ENCODE results near the gene FAM20B. TPM values are rescaled to one million over a fixed set of nuclear protein-coding genes. Genes with fewer than 3 reads are reported as not detected.

Gene FAM20B
- total and polyA plus RNA-seq, 2 of the 8 experiments (the other 6 are each of a cell fraction or from before 2014, with no cell fraction given), result 8.3 to 36.6 TPM

DNA sequence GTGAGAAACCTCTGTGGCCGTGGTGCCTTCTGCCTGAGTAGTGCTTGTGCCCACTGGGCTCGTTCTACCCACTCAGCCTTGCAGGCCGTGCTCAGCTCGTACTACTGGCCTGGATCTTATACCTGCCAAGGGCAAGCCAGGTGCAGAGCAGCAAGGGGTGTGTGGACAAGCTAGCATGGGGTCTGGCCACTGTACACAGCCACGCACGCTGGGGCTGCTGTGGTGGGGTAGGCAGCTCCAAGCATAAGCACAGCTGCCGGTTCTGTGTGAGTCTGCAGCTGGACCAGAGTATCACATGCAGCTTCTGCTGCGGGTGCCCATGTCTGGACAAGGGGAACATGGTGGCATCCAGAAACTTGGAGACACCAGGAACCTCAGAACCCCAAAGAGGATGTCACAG is 16.4 kb downstream of the FAM20B start:
- ChIA-PET POLR2A (ENCODE audit: partially characterized antibody) (interaction anchor here (0.8 to 2.2 kb wide), 4 partner anchors 13 to 24 kb away, joined by 3 to 7 read pairs (median 4); no protein-coding TSS in a partner anchor), CTCF (ENCODE audit: partially characterized antibody) (interaction anchor here (0.6 to 1.4 kb wide), 4 partner anchors 28 to 510 kb away, joined by 3 to 8 read pairs (median 3); no protein-coding TSS in a partner anchor)
- Histone ChIP-seq H2BK120ac (replicated peaks; ENCODE audit: low read depth, low read length) (no peak overlapping the region), H4K91ac (replicated peaks; ENCODE audit: insufficient read length, low read length) (no peak overlapping the region), H4K20me1 (replicated peaks in 1 of 2; ENCODE audit: control insufficient read depth in 1 of 2, insufficient read depth in 2 of 2, low read length in 2 of 2) (peaks cover 0 to 2% of the 10 kb centered on the region in 2 experiments), H2BK15ac (ENCODE audit: low read length) (no peak overlapping the region), H3K79me2 (ENCODE audit: control insufficient read depth in 1 of 2, insufficient read depth in 2 of 2, low read length in 2 of 2) (peaks cover 0 to 32% of the 10 kb centered on the region in 2 experiments; a peak in 2 of 4 replicates), H3K18ac (ENCODE audit: extremely low read depth, low read length) (no peak overlapping the region), H3K27me3 (replicated peaks in 1 of 4; ENCODE audit: control insufficient read depth in 3 of 4, extremely low read depth in 1 of 4, insufficient read depth in 3 of 4, low read length in 3 of 4) (no peaks in the 10 kb centered on the region), H3K23ac (ENCODE audit: insufficient read length) (no peak overlapping the region), H2BK5ac (ENCODE audit: low read depth, low read length) (no peak overlapping the region), H3K4me1 (replicated peaks in 1 of 4; ENCODE audit: control insufficient read depth in 3 of 4, insufficient read depth in 4 of 4, low read length in 3 of 4) (peaks cover 0 to 2% (median under 1%) of the 10 kb centered on the region in 4 experiments; a peak in 2 of 7 replicates), H2BK12ac (ENCODE audit: low read depth, low read length) (peak overlapping the region; percentile 60; the same call in 1 of the 2 replicates), H3K79me1 (ENCODE audit: low read depth, low read length) (no peaks in the 10 kb centered on the region; the same call in 1 of the 2 replicates), H3K56ac (replicated peaks; ENCODE audit: insufficient read length, low read depth, low read length) (no peak overlapping the region), H4K8ac (ENCODE audit: extremely low read depth, insufficient read depth, low read length) (0 out of 2 replicates have a peak overlapping the region, but pooled peaks have one; percentile 5), H3K23me2 (ENCODE audit: low read depth, low read length) (no peaks in the 10 kb centered on the region), H3K27ac (ENCODE audit: low read depth, low read length) (no peak overlapping the region), H4K5ac (ENCODE audit: insufficient read length, low read depth, low read length) (no peak overlapping the region), H2BK20ac (ENCODE audit: low read length) (no peak overlapping the region), H3K14ac (ENCODE audit: insufficient read length) (no peak overlapping the region), H3K9me3 (ENCODE audit: insufficient read depth in 2 of 2, low read depth in 1 of 2, low read length in 1 of 2) (peaks cover 2 to 20% of the 10 kb centered on the region in 2 experiments; a peak in 1 of 4 replicates), H3K9ac (replicated peaks in 1 of 4; ENCODE audit: extremely low read depth in 1 of 4, low read depth in 3 of 4, low read length in 3 of 4) (no peak overlapping the region), H2AFZ (ENCODE audit: low read length) (no peak overlapping the region), H3K4me3 (ENCODE audit: extremely low read depth in 1 of 4, insufficient read depth in 2 of 4, low read depth in 3 of 4, low read length in 4 of 4) (no peak overlapping the region), H3K4ac (replicated peaks; ENCODE audit: insufficient read length, low read depth, low read length) (no peak overlapping the region), H3K4me2 (ENCODE audit: insufficient read depth in 1 of 2, low read depth in 2 of 2, low read length in 2 of 2) (no peak overlapping the region), H3K36me3 (ENCODE audit: control insufficient read depth in 2 of 4, insufficient read depth in 4 of 4, low read length in 3 of 4) (no peaks in the 10 kb centered on the region), H2AK5ac (ENCODE audit: low read depth, low read length) (no peak overlapping the region)
- WGBS, 2 experiments (ENCODE audit: extremely low coverage in 1 of 2, insufficient coverage in 1 of 2, insufficient read length in 1 of 2, insufficient replicate concordance in 2 of 2, low coverage in 1 of 2, low lambda C conversion rate in 2 of 2, missing lambda C conversion rate in 1 of 2), result 96% methylated on average over 8 of the region's 8 CpGs; no CpG with 5 or more reads in 1 of the 2 experiments
- TF ChIP-seq HDAC6 (IDR thresholded peaks at IDR 0.05; ENCODE audit: low read depth, low read length), result no peak
- TF ChIP-seq CBX8 (IDR thresholded peaks at IDR 0.05; ENCODE audit: borderline replicate concordance, low read depth, low read length), result no peak
- no peak for TF ChIP-seq EGR1 (IDR thresholded peaks at IDR 0.05; ENCODE audit: borderline replicate concordance, low read depth, low read length)
- TF ChIP-seq KDM1A (IDR thresholded peaks at IDR 0.05; ENCODE audit: borderline replicate concordance, low read length), result no peak
- TF ChIP-seq CTBP2 (IDR thresholded peaks at IDR 0.05; ENCODE audit: borderline replicate concordance, insufficient read depth, insufficient read length, low read length), result no peak
- TF ChIP-seq RAD21 (IDR thresholded peaks at IDR 0.05 in 1 of 2, conservative IDR thresholded peaks at IDR 0.05 in 1 of 2; ENCODE audit: low read depth in 2 of 2, low read length in 2 of 2), result no peak
- no peak for TF ChIP-seq ASH2L (IDR thresholded peaks at IDR 0.05; ENCODE audit: low read length)
- TF ChIP-seq SRF (IDR thresholded peaks at IDR 0.05; ENCODE audit: low read depth, low read length), result no peak
- TF ChIP-seq SIX5 (IDR thresholded peaks at IDR 0.05; ENCODE audit: low read depth, low read length), result no peak
- TF ChIP-seq, protein P1, sequence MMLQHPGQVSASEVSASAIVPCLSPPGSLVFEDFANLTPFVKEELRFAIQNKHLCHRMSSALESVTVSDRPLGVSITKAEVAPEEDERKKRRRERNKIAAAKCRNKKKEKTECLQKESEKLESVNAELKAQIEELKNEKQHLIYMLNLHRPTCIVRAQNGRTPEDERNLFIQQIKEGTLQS (IDR thresholded peaks at IDR 0.05; ENCODE audit: insufficient read depth, low read depth, low read length), result no peak
- TF ChIP-seq SIN3A (conservative IDR thresholded peaks at IDR 0.05 in 1 of 2, IDR thresholded peaks at IDR 0.05 in 1 of 2; ENCODE audit: low read depth in 1 of 2, low read length in 2 of 2), result no peak
- FAIRE-seq (no peak), DNase-seq (ENCODE audit: low read depth in 1 of 2, low spot score in 2 of 2) (no peak)
